Cardiac muscle cell (in vitro differentiated cells and primary cell): ENCODE data around the gene LDOC1. TPM values are rescaled to one million over a fixed set of nuclear protein-coding genes. Genes with fewer than 3 reads are reported as not detected.
"Not testable (repeated sequence)": the region's sequence is repeated elsewhere in the genome, so short reads cannot be mapped to it uniquely, and the experiment has no call there.

Experiments
- DNase-seq, 2 donors: peaks; one replicate each; pipeline versions ENCODE4 v3.0.0 to v3.0.0-alpha.2; 2010 to 2017; ENCODE audit warnings: low read depth in 1 of 2, low spot score in 1 of 2
- H3K27ac ChIP-seq: fragments of 200-600 bp; sonication (generic); 2 replicates; pipeline ENCODE4 v1.5.1; 2016
- H3K27me3 ChIP-seq: fragments of 200-600 bp; sonication (generic); 2 replicates; pipeline ENCODE4 v1.6.0; 2016; ENCODE audit warnings: control low read depth
- H3K36me3 ChIP-seq: fragments of 200-600 bp; sonication (generic); 2 replicates; pipeline ENCODE4 v1.5.1; 2016; ENCODE audit warnings: control low read depth
- H3K4me1 ChIP-seq: fragments of 200-600 bp; sonication (generic); 2 replicates; pipeline ENCODE4 v1.8.1; 2017; ENCODE audit warnings: low read depth, mild to moderate bottlenecking, mixed run types
- H3K4me3 ChIP-seq: fragments of 200-600 bp; sonication (generic); 2 replicates; pipeline ENCODE4 v1.5.1; 2016; ENCODE audit warnings: mild to moderate bottlenecking
- H3K9me3 ChIP-seq: fragments of 200-600 bp; sonication (generic); 2 replicates; pipeline ENCODE4 v1.5.1; 2017; ENCODE audit warnings: low read depth, mild to moderate bottlenecking, control low read depth
- polyA plus RNA-seq: library from polyadenylated mRNA; unstranded; fragments of >200 nt; fragmentation: Nextera tagmentation; extraction: Ambion mirVana; gene quantifications from 2 replicates; pipeline ENCODE4 v1.2.1, GENCODE V29; 2016
- total RNA-seq: library from RNA; depleted of rRNA; stranded (reverse); fragments of >200 nt; gene quantifications from 2 replicates; pipeline ENCODE4 v1.2.3, GENCODE V29; 2016
- TF ChIP-seq, protein P1 (sequence below): IDR thresholded peaks from 2 replicates; pipeline ENCODE4 v1.5.1; 2012; ENCODE audit warnings: low read depth, mild to moderate bottlenecking, low read length

The LDOC1 gene
- total and polyA plus RNA-seq, 2 experiments from 2014 or later = 18.8 to 108 TPM

- DNase-seq = no peak
- Histone ChIP-seq H3K27ac (no peak overlapping the region), H3K4me1 (no peaks in the 10 kb centered on the region), H3K36me3 (no peaks in the 10 kb centered on the region), H3K4me3 (no peak overlapping the region), H3K27me3 (no peaks in the 10 kb centered on the region), H3K9me3 (no peaks in the 10 kb centered on the region)
- TF ChIP-seq, protein P1, sequence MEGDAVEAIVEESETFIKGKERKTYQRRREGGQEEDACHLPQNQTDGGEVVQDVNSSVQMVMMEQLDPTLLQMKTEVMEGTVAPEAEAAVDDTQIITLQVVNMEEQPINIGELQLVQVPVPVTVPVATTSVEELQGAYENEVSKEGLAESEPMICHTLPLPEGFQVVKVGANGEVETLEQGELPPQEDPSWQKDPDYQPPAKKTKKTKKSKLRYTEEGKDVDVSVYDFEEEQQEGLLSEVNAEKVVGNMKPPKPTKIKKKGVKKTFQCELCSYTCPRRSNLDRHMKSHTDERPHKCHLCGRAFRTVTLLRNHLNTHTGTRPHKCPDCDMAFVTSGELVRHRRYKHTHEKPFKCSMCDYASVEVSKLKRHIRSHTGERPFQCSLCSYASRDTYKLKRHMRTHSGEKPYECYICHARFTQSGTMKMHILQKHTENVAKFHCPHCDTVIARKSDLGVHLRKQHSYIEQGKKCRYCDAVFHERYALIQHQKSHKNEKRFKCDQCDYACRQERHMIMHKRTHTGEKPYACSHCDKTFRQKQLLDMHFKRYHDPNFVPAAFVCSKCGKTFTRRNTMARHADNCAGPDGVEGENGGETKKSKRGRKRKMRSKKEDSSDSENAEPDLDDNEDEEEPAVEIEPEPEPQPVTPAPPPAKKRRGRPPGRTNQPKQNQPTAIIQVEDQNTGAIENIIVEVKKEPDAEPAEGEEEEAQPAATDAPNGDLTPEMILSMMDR = no peak
These were observed 8.4 kb upstream of the LDOC1 start for GRCh38 chrX:141185366-141185765.

GRCh38 chrX:141183000-141183399 lies 6.1 kb upstream of the LDOC1 start:
- H3K4me3 ChIP-seq = no peak overlapping the region
- no peak for DNase-seq
- TF ChIP-seq, protein P1 = no peak
- no peaks in the 10 kb centered on the region for H3K36me3 ChIP-seq
- H3K27ac ChIP-seq = no peak overlapping the region
- no peaks in the 10 kb centered on the region for H3K27me3 ChIP-seq
- H3K4me1 ChIP-seq = no peaks in the 10 kb centered on the region
- H3K9me3 ChIP-seq = no peaks in the 10 kb centered on the region

DNA sequence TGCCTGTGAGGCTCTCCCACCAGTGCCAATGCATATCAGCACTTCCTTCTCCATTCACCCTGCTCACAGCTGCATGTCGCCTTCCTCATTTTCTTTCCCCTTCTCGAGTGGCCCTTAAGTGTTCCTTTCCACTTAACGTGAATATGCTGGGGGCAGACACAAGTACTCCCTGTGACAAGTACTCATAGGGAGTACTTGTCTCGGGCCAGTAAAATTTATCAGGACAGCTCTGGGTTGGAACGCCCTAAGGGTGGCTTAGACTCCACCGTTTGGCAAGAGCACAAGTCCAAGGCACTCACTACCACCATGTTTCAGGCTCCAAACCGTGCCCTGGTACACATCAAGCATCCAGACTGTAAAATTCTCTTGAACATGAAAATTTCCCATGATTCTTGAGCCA lies 3.9 kb upstream of the LDOC1 start:
- H3K4me1 ChIP-seq = no peaks in the 10 kb centered on the region
- TF ChIP-seq, protein P1 = no peak
- H3K9me3 ChIP-seq = no peaks in the 10 kb centered on the region

GRCh38 chrX:141175786-141176185 lies 1.1 kb downstream of the LDOC1 start:
- Histone ChIP-seq H3K4me3 (no peak overlapping the region), H3K27me3 (no peaks in the 10 kb centered on the region), H3K27ac (no peak overlapping the region), H3K4me1 (no peaks in the 10 kb centered on the region), H3K9me3 (no peaks in the 10 kb centered on the region), H3K36me3 (no peaks in the 10 kb centered on the region)
- DNase-seq = no peak
- TF ChIP-seq, protein P1 = no peak

More for the DNA sequence above, 3.9 kb upstream of the LDOC1 start:
- Histone ChIP-seq H3K36me3 (no peaks in the 10 kb centered on the region), H3K4me3 (no peak overlapping the region), H3K27me3 (no peaks in the 10 kb centered on the region), H3K27ac (no peak overlapping the region)
- DNase-seq = no peak

DNA sequence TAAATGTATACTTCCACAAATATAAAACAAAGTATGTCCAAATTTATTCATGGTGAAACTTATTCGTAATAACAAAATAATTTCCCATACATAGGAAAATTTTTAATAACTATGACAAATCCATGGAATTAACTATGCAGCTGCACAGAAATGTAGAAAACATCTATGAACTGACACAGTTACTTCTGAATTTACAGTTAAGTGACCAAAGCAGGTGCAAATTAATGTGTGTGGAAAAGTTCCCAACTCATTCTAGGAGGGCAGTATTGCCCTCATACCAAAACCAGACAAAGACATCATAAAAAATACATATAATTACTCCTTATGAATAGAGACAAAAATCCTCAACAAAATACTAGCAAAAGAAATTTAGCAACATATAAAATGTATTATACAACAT lies 12.5 kb downstream of the LDOC1 start:
- H3K27me3 ChIP-seq = no peaks in the 10 kb centered on the region
- H3K27ac ChIP-seq = no peak overlapping the region
- no peak for DNase-seq
- TF ChIP-seq, protein P1 = no peak
- H3K36me3 ChIP-seq = no peaks in the 10 kb centered on the region
- no peaks in the 10 kb centered on the region for H3K9me3 ChIP-seq
- H3K4me1 ChIP-seq = no peaks in the 10 kb centered on the region
- H3K4me3 ChIP-seq = no peak overlapping the region

- no peak overlapping the region for H3K27ac ChIP-seq
- H3K9me3 ChIP-seq = no peaks in the 10 kb centered on the region
- DNase-seq = no peak
- no peaks in the 10 kb centered on the region for H3K36me3 ChIP-seq
- H3K4me1 ChIP-seq = no peaks in the 10 kb centered on the region
- no peak overlapping the region for H3K4me3 ChIP-seq
- no peaks in the 10 kb centered on the region for H3K27me3 ChIP-seq
- TF ChIP-seq, protein P1 = no peak
These were observed 18.8 kb downstream of the LDOC1 start for GRCh38 chrX:141158084-141158483.

DNA sequence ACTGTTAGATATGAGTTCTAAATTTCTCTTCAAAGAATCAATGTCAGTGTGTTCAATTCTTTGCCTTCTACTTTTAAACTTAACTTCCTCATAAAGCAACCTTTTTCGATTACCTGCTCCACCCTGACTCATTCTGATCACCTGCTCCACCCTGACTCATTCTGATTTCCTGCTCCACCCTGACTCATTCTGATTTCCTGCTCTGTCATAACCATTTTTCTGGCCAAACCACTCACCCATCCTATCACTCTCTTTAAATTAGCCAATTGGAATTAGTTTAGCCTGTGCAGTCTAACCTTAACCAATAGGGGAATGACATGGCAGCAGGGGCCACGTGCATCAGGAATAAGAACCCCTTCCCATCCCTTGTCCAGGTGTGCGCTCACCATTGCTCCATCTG lies 21.7 kb downstream of the LDOC1 start:
- not testable (repeated sequence) for DNase-seq, H3K4me1 ChIP-seq, H3K4me3 ChIP-seq, H3K27me3 ChIP-seq, H3K36me3 ChIP-seq, H3K9me3 ChIP-seq, H3K27ac ChIP-seq
